ENCODE results near the gene CS.

The CS gene

GRCh38 chr12:56230432-56231183 lies 69.5 kb downstream of the CS start:
- DNase-seq (ENCODE audit: extremely low read depth, low read depth): no peak
- no peak for TF ChIP-seq CTCF (IDR thresholded peaks at IDR 0.05; ENCODE audit: low read depth, low read length)

GRCh38 chr12:56229916-56230431 lies 70.2 kb downstream of the CS start, which contains the start of gene SLC39A5:
TSS of gene SLC39A5 (plus strand) at chr12:56230051. CDS start at chr12:56231275, 1,224 bp downstream.
- DNase-seq (ENCODE audit: extremely low read depth, low read depth): no peak
- no peak for TF ChIP-seq CTCF (IDR thresholded peaks at IDR 0.05; ENCODE audit: low read depth, low read length)

- no peak for DNase-seq (ENCODE audit: extremely low read depth, low read depth)
- no peak for TF ChIP-seq CTCF (IDR thresholded peaks at IDR 0.05; ENCODE audit: low read depth, low read length)
These were observed 71.0 kb downstream of the CS start for GRCh38 chr12:56229082-56229481.

- DNase-seq (ENCODE audit: extremely low read depth, low read depth): no peak
- no peak for TF ChIP-seq CTCF (IDR thresholded peaks at IDR 0.05; ENCODE audit: low read depth, low read length)
These were observed 75.2 kb downstream of the CS start for GRCh38 chr12:56224954-56225353.

- peak; percentile 94 for DNase-seq (ENCODE audit: extremely low read depth, low read depth)
- TF ChIP-seq CTCF (IDR thresholded peaks at IDR 0.05; ENCODE audit: low read depth, low read length): peak; percentile 69
These were observed 75.9 kb downstream of the CS start, which contains the start of gene NABP2 for GRCh38 chr12:56224102-56224701. TSS of gene NABP2 (plus strand) at chr12:56224342. CDS start at chr12:56224857, 515 bp downstream.

GRCh38 chr12:56223571-56224101 lies 76.5 kb downstream of the CS start:
- no peak for DNase-seq (ENCODE audit: extremely low read depth, low read depth)

More at GRCh38 chr12:56223571-56224101, 76.5 kb downstream of the CS start:
- no peak for TF ChIP-seq CTCF (IDR thresholded peaks at IDR 0.05; ENCODE audit: low read depth, low read length)

Data from AG09319 (cell line).